GM13976 (cell line): ENCODE results near the gene AJM1.

ENCODE experiments used
- DNase-seq: peaks from one replicate; pipeline ENCODE4 v3.0.0; 2012; ENCODE audit warnings: low spot score
- CTCF ChIP-seq: IDR thresholded peaks from 2 replicates; pipeline ENCODE4 v1.5.1; 2012; ENCODE audit warnings: borderline replicate concordance, mild to moderate bottlenecking; ENCODE audit not compliant: insufficient read depth; ENCODE audit errors: extremely low read depth, missing control alignments, control extremely low read depth
- in situ Hi-C: fragments of 300-500 bp; cut with MboI; formaldehyde crosslinking; loops from one replicate; pipeline ENCODE4 v1.12.0; 2022; ENCODE audit warnings: low sequenced_read_pairs, mixed read lengths, inconsistent platforms; ENCODE audit not compliant: unreplicated experiment

AJM1 gene

GRCh38 chr9:136804509-136805206, 37.6 kb upstream of the AJM1 start:
- no peak for TF ChIP-seq CTCF
- in situ Hi-C loops: no loop called here
- no peak for DNase-seq

- no peak for DNase-seq
- in situ Hi-C loops: no loop called here
- no peak for TF ChIP-seq CTCF
These were observed 37.0 kb upstream of the AJM1 start for GRCh38 chr9:136805207-136805740.

DNA sequence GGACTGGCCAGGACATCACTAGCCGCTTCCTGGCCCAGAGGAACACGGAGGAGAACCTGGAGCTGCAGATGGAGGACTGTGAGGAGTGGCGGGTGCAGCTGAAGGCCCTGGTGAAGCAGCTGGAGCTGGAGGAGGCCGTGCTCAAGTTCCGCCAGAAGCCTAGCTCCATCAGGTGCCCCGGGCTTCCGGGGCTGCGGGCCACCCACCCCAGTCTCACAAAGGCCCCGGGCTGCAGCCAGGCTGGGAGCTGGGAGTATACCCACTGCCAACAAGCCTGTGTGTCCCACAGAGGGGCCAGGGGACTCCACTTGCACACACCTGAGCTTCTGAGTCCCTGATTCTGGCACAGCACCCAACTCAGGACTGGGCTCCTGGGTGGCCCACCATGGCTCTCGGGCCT, 36.2 kb upstream of the AJM1 start:
- in situ Hi-C loops: no loop called here
- TF ChIP-seq CTCF: no peak
- no peak for DNase-seq

DNA sequence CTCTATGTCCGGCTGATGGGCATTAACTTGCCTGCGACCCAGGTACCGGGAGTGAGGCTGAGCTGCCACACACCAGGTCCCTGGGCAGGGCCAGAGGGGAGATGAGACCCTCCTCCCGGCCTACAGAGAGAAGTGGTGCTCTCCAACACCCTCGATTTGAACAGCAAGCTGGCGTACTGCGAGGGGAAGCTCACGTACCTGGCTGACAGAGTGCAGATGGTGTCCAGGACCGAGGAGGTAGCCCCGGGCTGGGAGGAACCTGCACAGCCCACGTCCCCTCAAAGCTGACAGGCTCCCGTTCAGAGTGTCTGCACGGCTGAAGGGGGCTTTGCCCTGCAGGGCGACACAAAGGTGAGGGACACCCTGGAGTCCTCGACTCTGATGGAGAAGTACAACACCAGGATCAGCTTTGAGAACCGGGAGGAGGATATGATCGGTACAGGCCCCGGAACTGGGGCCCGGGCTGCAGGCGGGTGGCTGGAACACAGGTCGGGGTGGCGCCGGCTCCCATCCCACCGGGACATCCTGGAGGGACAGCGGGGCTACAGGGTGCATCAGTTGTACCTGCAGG, 35.6 kb upstream of the AJM1 start:
- no peak for DNase-seq
- in situ Hi-C loops: no loop called here
- no peak for TF ChIP-seq CTCF

- TF ChIP-seq CTCF: no peak
- in situ Hi-C loops: no loop called here
- DNase-seq: peak; percentile 98
These were observed 34.8 kb upstream of the AJM1 start, which contains the start of gene RABL6 for GRCh38 chr9:136807281-136808074. Gene RABL6, plus strand, starts transcription at chr9:136807948. Its CDS starts 249 bp downstream, at chr9:136808197.

DNA sequence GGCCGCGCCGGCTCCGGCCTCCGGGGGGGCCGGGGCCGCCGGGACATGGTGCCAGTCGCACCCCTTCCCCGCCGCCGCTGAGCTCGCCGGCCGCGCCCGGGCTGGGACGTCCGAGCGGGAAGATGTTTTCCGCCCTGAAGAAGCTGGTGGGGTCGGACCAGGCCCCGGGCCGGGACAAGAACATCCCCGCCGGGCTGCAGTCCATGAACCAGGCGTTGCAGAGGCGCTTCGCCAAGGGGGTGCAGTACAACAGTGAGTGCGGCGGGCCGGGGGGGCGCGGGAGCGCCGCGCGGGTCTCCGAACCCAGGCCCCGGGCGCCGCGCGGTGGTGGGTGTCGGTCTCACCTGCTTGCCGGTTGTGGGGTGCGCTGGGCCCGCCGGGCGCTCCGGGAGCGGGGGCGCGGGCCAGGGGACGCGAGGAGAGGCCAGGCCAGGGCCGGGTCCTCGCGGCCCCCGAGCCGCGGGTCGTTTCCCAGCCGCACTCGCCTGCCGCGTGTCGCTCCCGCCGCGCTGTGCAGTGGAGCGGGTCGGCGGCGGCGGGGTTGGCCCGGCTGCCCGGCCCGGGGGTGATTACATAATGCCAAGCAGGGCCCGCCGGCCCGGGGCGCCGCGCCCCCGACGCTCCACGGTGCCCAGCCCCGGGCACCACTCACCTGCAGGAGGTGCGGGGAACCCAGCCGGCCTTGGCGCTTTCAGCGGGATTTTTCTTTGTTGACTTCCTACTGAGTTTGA, 34.0 kb upstream of the AJM1 start:
- peak; percentile 60 for DNase-seq
- in situ Hi-C loops: no loop called here
- TF ChIP-seq CTCF: no peak
